A549 (cell line): Measurements from ENCODE around the gene NAPEPLD. TPM values are rescaled to one million over a fixed set of nuclear protein-coding genes. Genes with fewer than 3 reads are reported as not detected.
"Not testable (repeated sequence)": the region's sequence is repeated elsewhere in the genome, so short reads cannot be mapped to it uniquely, and the experiment has no call there.

Source experiments
- ATAC-seq, 2 experiments: fragments of 200-7000 bp in 1 of 2; fragments of >200 bp in 1 of 2; cut with Nextera tagmentation in 1 of 2; cut with Tn5 transposase in 1 of 2; 3 replicates each; pipeline versions ENCODE4 v1.8.0 to v1.9.1; 2018 to 2020; ENCODE audit warnings: mild to moderate bottlenecking in 1 of 2, moderate library complexity in 1 of 2
- CTCF ChIA-PET: fragments of 300-600 bp; sonication (Branson Sonifier 250); formaldehyde crosslinking; extraction: SDS; loops from one replicate; lab custom pipeline; 2021; ENCODE audit warnings: antibody characterized with exemption, inconsistent platforms; lab: Yijun Ruan, JAX
- POLR2A ChIA-PET: fragments of 350-600 bp; formaldehyde crosslinking; extraction: SDS; loops from one replicate; lab custom pipeline; 2021; ENCODE audit warnings: antibody characterized with exemption, inconsistent platforms; lab: Yijun Ruan, JAX
- DNase-seq, 2 experiments: peaks; one replicate each; pipeline versions ENCODE4 v3.0.0 to v3.0.0-alpha.2; 2011 to 2016; ENCODE audit warnings: low read depth in 1 of 2, low spot score in 1 of 2
- FAIRE-seq: peaks from 2 replicates; lab custom pipeline; 2011; peaks lifted over from hg19 to GRCh38; lab: Jason Lieb, UNC
- H3K27ac ChIP-seq, 2 experiments: fragments of >200 bp; sonication (Bioruptor Twin); formaldehyde crosslinking; 3 replicates each; pipeline ENCODE4 v1.5.1; 2016 to 2017
- H3K4me1 ChIP-seq: fragments of >200 bp; sonication (Bioruptor Twin); formaldehyde crosslinking; 3 replicates; pipeline ENCODE4 v1.6.1; 2016
- H3K4me2 ChIP-seq: fragments of >200 bp; sonication (Bioruptor Twin); formaldehyde crosslinking; 3 replicates; pipeline ENCODE4 v1.6.1; 2016
- H3K4me3 ChIP-seq: fragments of >200 bp; sonication (Bioruptor Twin); formaldehyde crosslinking; 3 replicates; pipeline ENCODE4 v1.5.1; 2016
- H3K9me3 ChIP-seq: fragments of >200 bp; sonication (Bioruptor Twin); formaldehyde crosslinking; 3 replicates; pipeline ENCODE4 v1.6.1; 2016
- BHLHE40 ChIP-seq: IDR thresholded peaks from 2 replicates; pipeline ENCODE4 v1.6.1; 2012; ENCODE audit warnings: low read depth, low read length, inconsistent platforms
- CBX2 ChIP-seq: fragments of 200-600 bp; sonication (generic); IDR thresholded peaks from 2 replicates; pipeline ENCODE4 v1.6.1; 2016; ENCODE audit warnings: low read depth, mild to moderate bottlenecking, borderline replicate concordance
- CBX8 ChIP-seq: fragments of 200-600 bp; sonication (generic); IDR thresholded peaks from 2 replicates; pipeline ENCODE4 v1.6.1; 2016
- CTCF ChIP-seq: fragments of >200 bp; sonication (Bioruptor Twin); formaldehyde crosslinking; IDR thresholded peaks from 3 replicates; pipeline ENCODE4 v1.5.1; 2016
- EP300 ChIP-seq, 2 experiments: fragments of >200 bp; sonication (Bioruptor Twin); formaldehyde crosslinking; IDR thresholded peaks; 2 replicates in 1 of 2; 3 replicates in 1 of 2; pipeline ENCODE4 v1.6.1; 2016 to 2017
- ESRRA ChIP-seq: fragments of 150-350 bp; IDR thresholded peaks from 2 replicates; pipeline ENCODE4 v1.6.1; 2014; ENCODE audit warnings: mild to moderate bottlenecking, low read length, borderline replicate concordance
- GATA3 ChIP-seq: IDR thresholded peaks from 2 replicates; pipeline ENCODE4 v1.6.1; 2012; ENCODE audit warnings: borderline replicate concordance
- HES2 ChIP-seq: fragments of >200 bp; sonication (Bioruptor Twin); formaldehyde crosslinking; IDR thresholded peaks from 2 replicates; pipeline ENCODE4 v1.6.1; 2016
- HMGXB4 ChIP-seq: fragments of 250-450 bp; sonication (Bioruptor Pico); IDR thresholded peaks from 2 replicates; pipeline ENCODE4 v1.5.0; 2021; ENCODE audit warnings: mild to moderate bottlenecking, moderate library complexity, borderline replicate concordance
- HOXB5 ChIP-seq: fragments of 250-450 bp; sonication (Bioruptor Pico); IDR thresholded peaks from 2 replicates; pipeline ENCODE4 v1.5.0; 2020; ENCODE audit warnings: mild to moderate bottlenecking, moderate library complexity
- JUN ChIP-seq, 2 experiments: fragments of >200 bp; sonication (Bioruptor Twin); formaldehyde crosslinking; IDR thresholded peaks; 2 replicates in 1 of 2; 3 replicates in 1 of 2; pipeline ENCODE4 v1.6.1; 2016 to 2017
- JUNB ChIP-seq: fragments of >200 bp; sonication (Bioruptor Twin); formaldehyde crosslinking; IDR thresholded peaks from 2 replicates; pipeline ENCODE4 v1.6.1; 2016
- KDM1A ChIP-seq: fragments of 200-600 bp; sonication (generic); IDR thresholded peaks from 2 replicates; pipeline ENCODE4 v1.6.1; 2016; ENCODE audit warnings: low read depth, mild to moderate bottlenecking
- MYC ChIP-seq: IDR thresholded peaks from 2 replicates; pipeline ENCODE4 v1.6.1; 2012; ENCODE audit warnings: mild to moderate bottlenecking, inconsistent platforms, low read length, improper control_type of control experiment, borderline replicate concordance
- POLR2A ChIP-seq: IDR thresholded peaks from 2 replicates; pipeline ENCODE4 v1.6.1; 2012; ENCODE audit warnings: mild to moderate bottlenecking, low read length
- RAD21 ChIP-seq, 2 experiments: fragments of >200 bp in 1 of 2; sonication (Bioruptor Twin) in 1 of 2; formaldehyde crosslinking in 1 of 2; IDR thresholded peaks in 1 of 2; conservative IDR thresholded peaks in 1 of 2; 2 replicates in 1 of 2; 3 replicates in 1 of 2; pipeline ENCODE4 v1.6.1; 2012 to 2018; ENCODE audit warnings: inconsistent platforms in 1 of 2
- SMC3 ChIP-seq: fragments of >200 bp; sonication (Bioruptor Twin); formaldehyde crosslinking; IDR thresholded peaks from 3 replicates; pipeline ENCODE4 v1.6.1; 2018; ENCODE audit warnings: inconsistent platforms
- TFCP2L1 ChIP-seq: fragments of 250-450 bp; sonication (Bioruptor Pico); IDR thresholded peaks from 2 replicates; pipeline ENCODE4 v1.5.0; 2021; ENCODE audit warnings: mild to moderate bottlenecking
- WGBS: methylation state at CpG from one replicate; pipeline ENCODE4 v1.1.6; 2017; ENCODE audit errors: missing lambda C conversion rate; 5-methylcytosine and 5-hydroxymethylcytosine counted together
- polyA plus RNA-seq, 4 experiments: library from polyadenylated mRNA; depleted of rRNA in 3 of 4; stranded (reverse); fragments of >200 nt; fragmentation: RNase III in 1 of 4; extraction: RNeasy Plus Mini Kit Qiagen cat#74134 plus additional on column Dnase treatment in 1 of 4; gene quantifications; 2 replicates in 3 of 4; 3 replicates in 1 of 4; pipeline ENCODE4 v1.2.3, GENCODE V29; 2011 to 2017

NAPEPLD gene
- polyA plus RNA-seq, 2 of the 4 experiments (the other 2 are of a cell fraction): 10.1 to 12.0 TPM

DNA sequence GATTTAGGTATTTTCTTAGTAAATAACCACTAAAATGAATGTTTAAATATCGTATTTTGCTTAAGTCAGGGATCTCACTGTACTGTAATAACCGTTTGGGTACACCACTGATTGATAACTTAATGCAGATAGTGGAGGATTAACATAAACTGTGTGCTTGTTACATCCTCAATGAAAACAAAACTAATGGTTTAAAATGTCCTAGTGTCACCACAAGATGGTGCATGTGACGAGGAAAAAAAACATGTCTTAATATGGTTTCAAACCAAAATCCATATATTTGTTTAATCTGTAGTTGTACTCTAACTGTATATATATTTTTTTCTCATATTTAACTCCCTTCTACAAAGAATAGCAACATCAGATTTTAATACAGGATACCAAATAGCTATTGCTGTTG, 54.8 kb downstream of the NAPEPLD start:
- H3K4me1 ChIP-seq: no peaks in the 10 kb centered on the region
- WGBS: 43% methylated on average over 3 of the region's 3 CpGs
- FAIRE-seq (peak; percentile 82), ATAC-seq (no peak), DNase-seq (peak in 1 of 2 experiments; percentile 17)
- CTCF ChIA-PET: interaction anchor here (1.2 kb wide), 1 partner anchor 9 kb away, joined by 4 read pairs; no protein-coding TSS in a partner anchor
- POLR2A ChIA-PET: no interaction called here
- no peaks in the 10 kb centered on the region for H3K9me3 ChIP-seq
- no peak overlapping the region for H3K4me2 ChIP-seq
- TF ChIP-seq RAD21 (conservative IDR thresholded peaks at IDR 0.05 in 1 of 2, IDR thresholded peaks at IDR 0.05 in 1 of 2) (peak in 1 of 2 experiments; percentile 25; a peak in 2 of 5 replicates), TFCP2L1 (CRISPR knock-in tag) (no peak), SMC3 (peak; percentile 22; the same call in 1 of the 3 replicates), CTCF (peak; percentile 27; the same call in 2 of the 3 replicates)
- no peak overlapping the region for H3K4me3 ChIP-seq
- H3K27ac ChIP-seq: no peak overlapping the region

- no peak overlapping the region for H3K4me3 ChIP-seq
- DNase-seq (no peak), ATAC-seq (0 out of 6 replicates have a peak, but pooled peaks of 1 of the 2 experiments have one; percentile 30), FAIRE-seq (no peak)
- CTCF ChIA-PET: interaction anchor here (0.9 to 1.6 kb wide), 2 partner anchors 31 to 55 kb away, joined by 3 to 5 read pairs; partner anchors contain the start of gene NAPEPLD
- POLR2A ChIA-PET: no interaction called here
- no peak overlapping the region for H3K27ac ChIP-seq
- no peaks in the 10 kb centered on the region for H3K9me3 ChIP-seq
- no peaks in the 10 kb centered on the region for H3K4me1 ChIP-seq
- WGBS: 44% methylated on average over 1 of the region's 1 CpG
- H3K4me2 ChIP-seq: no peak overlapping the region
- TF ChIP-seq JUN (IDR thresholded peaks at IDR 0.05) (no peak), CTCF (no peak), POLR2A (no peak), HES2 (no peak), ESRRA (no peak), KDM1A (no peak), GATA3 (no peak), HOXB5 (CRISPR knock-in tag) (no peak), CBX2 (no peak), EP300 (IDR thresholded peaks at IDR 0.05) (no peak), HMGXB4 (no peak), JUNB (no peak), MYC (no peak), CBX8 (no peak), BHLHE40 (no peak)
These were observed 55.5 kb downstream of the NAPEPLD start for GRCh38 chr7:103093429-103093828.

DNA sequence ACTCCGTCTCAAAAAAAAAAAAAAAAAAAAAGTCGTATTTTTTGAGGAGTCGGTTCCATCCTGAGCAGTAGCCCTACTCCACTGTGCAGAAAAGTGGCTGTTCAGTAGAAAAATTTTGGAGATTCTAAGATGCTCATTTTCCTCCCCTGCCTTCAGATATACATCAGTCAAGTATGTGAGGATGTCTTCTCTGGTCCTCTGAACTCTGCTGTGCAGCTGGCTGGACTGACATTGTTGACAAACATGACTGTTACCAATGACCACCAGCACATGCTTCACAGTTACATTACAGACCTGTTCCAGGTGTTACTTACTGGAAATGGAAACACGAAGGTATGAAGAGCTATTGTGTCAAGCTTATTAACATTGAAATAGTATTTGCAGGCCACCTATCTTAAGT, 56.6 kb downstream of the NAPEPLD start:
- H3K4me3 ChIP-seq, FAIRE-seq, H3K4me2 ChIP-seq, DNase-seq, H3K4me1 ChIP-seq, H3K27ac ChIP-seq, H3K9me3 ChIP-seq, ATAC-seq: not testable (repeated sequence)
- ChIA-PET CTCF (interaction anchor here (0.9 to 2.9 kb wide), 5 partner anchors 12 to 56 kb away, joined by 3 to 9 read pairs (median 5); partner anchors contain the start of genes ARMC10, FBXL13 and NAPEPLD), POLR2A (interaction anchor here (0.7 kb wide), 1 partner anchor 343 kb away, joined by 3 read pairs; the partner anchor contains the start of gene FAM185A)
- 68% methylated on average over 4 of the region's 4 CpGs for WGBS
